Right lobe of liver (tissue), 4 donors: ENCODE data around the gene KIF3C.

Experiments
- CTCF ChIP-seq, 4 donors: fragments of 200-600 bp in 3 of 4; fragments of 450-650 bp in 1 of 4; IDR thresholded peaks; one replicate each; pipeline versions ENCODE4 v1.5.1 to v1.8.0; 2016 to 2022; ENCODE audit warnings: antibody characterized with exemption in 4 of 4, mild to moderate bottlenecking in 2 of 4
- POLR2A ChIP-seq: fragments of 450-650 bp; IDR thresholded peaks from one replicate; pipeline ENCODE4 v1.6.1; 2017; ENCODE audit warnings: antibody characterized with exemption, mild to moderate bottlenecking
- donor health status: DM: no; HTN: no; CAD: no.
- donor health status: DM: no; HTN: no; CAD: no.
- donor health status: DM: no; HTN: yes; CAD: no.

- TF ChIP-seq CTCF (IDR thresholded peaks at IDR 0.05) (no peak), POLR2A (no peak)
Observed at GRCh38 chr2:25994509-25994908, 12.2 kb upstream of the KIF3C start.
